Liver (tissue), 9 donors: ENCODE data around the gene CCDC15. TPM values are rescaled to one million over a fixed set of nuclear protein-coding genes. Genes with fewer than 3 reads are reported as not detected.

Experiments
- DNase-seq: peaks from one replicate; pipeline ENCODE4 v3.0.0-alpha.2; 2017; ENCODE audit warnings: low spot score
- H3K27ac ChIP-seq, 2 donors: one replicate each; pipeline ENCODE4 v1.7.0; 2013; ENCODE audit warnings: inconsistent platforms in 2 of 2, low read length in 2 of 2, control low read depth in 1 of 2, low read depth in 1 of 2, mild to moderate bottlenecking in 1 of 2
- H3K27me3 ChIP-seq, 4 donors: one replicate each; pipeline versions ENCODE4 v1.6.1 to v1.7.0; 2013; ENCODE audit warnings: low read length in 3 of 4, inconsistent platforms in 1 of 4, mild to moderate bottlenecking in 1 of 4, moderate library complexity in 1 of 4; ENCODE audit not compliant: control insufficient read depth in 4 of 4, insufficient read depth in 4 of 4
- H3K36me3 ChIP-seq, 4 donors: one replicate each; pipeline versions ENCODE4 v1.6.1 to v1.7.0; 2013; ENCODE audit warnings: low read length in 3 of 4, mild to moderate bottlenecking in 3 of 4, low read depth in 1 of 4, moderate library complexity in 1 of 4; ENCODE audit not compliant: control insufficient read depth in 4 of 4, insufficient read depth in 3 of 4
- H3K4me1 ChIP-seq, 4 donors: one replicate each; pipeline versions ENCODE4 v1.6.1 to v1.7.0; 2013; ENCODE audit warnings: low read length in 3 of 4, mild to moderate bottlenecking in 3 of 4, moderate library complexity in 1 of 4; ENCODE audit not compliant: control insufficient read depth in 4 of 4, insufficient read depth in 4 of 4
- H3K4me3 ChIP-seq, 3 donors: one replicate each; pipeline versions ENCODE4 v1.6.1 to v1.7.0; 2013; ENCODE audit warnings: low read length in 3 of 3, control low read depth in 1 of 3, low read depth in 1 of 3, mild to moderate bottlenecking in 1 of 3
- H3K9ac ChIP-seq, 2 donors: one replicate each; pipeline ENCODE4 v1.7.0; 2013; ENCODE audit warnings: low read length in 2 of 2, mild to moderate bottlenecking in 2 of 2, moderate library complexity in 2 of 2, control low read depth in 1 of 2, low read depth in 1 of 2
- H3K9me3 ChIP-seq, 4 donors: one replicate each; pipeline versions ENCODE4 v1.6.1 to v1.7.0; 2013; ENCODE audit warnings: low read length in 3 of 4; ENCODE audit not compliant: control insufficient read depth in 4 of 4
- EGR1 ChIP-seq, 2 donors: IDR thresholded peaks; 2 replicates each; pipeline ENCODE4 v1.6.1; 2016 to 2018; ENCODE audit warnings: antibody characterized with exemption in 2 of 2, low read depth in 2 of 2
- FOXA1 ChIP-seq: IDR thresholded peaks from 2 replicates; pipeline ENCODE4 v1.6.1; 2016; ENCODE audit warnings: antibody characterized with exemption
- FOXA2 ChIP-seq: IDR thresholded peaks from 2 replicates; pipeline ENCODE4 v1.6.1; 2016; ENCODE audit warnings: antibody characterized with exemption
- GABPA ChIP-seq, 2 donors: IDR thresholded peaks in 1 of 2; conservative IDR thresholded peaks in 1 of 2; 2 replicates each; pipeline ENCODE4 v1.6.1; 2016; ENCODE audit warnings: antibody characterized with exemption in 2 of 2, mild to moderate bottlenecking in 1 of 2, moderate library complexity in 1 of 2
- HNF4A ChIP-seq, 2 donors: conservative IDR thresholded peaks; 2 replicates each; pipeline ENCODE4 v1.6.1; 2016; ENCODE audit warnings: antibody characterized with exemption in 2 of 2, mild to moderate bottlenecking in 2 of 2
- HNF4G ChIP-seq: IDR thresholded peaks from 2 replicates; pipeline ENCODE4 v1.6.1; 2016; ENCODE audit warnings: antibody characterized with exemption
- JUND ChIP-seq, 2 donors: IDR thresholded peaks; 2 replicates each; pipeline ENCODE4 v1.6.1; 2016; ENCODE audit warnings: antibody characterized with exemption in 2 of 2
- NR2F2 ChIP-seq: IDR thresholded peaks from 2 replicates; pipeline ENCODE4 v1.6.1; 2016; ENCODE audit warnings: antibody characterized with exemption
- RAD21 ChIP-seq, 2 donors: IDR thresholded peaks; 2 replicates each; pipeline ENCODE4 v1.6.1; 2016; ENCODE audit warnings: antibody characterized with exemption in 2 of 2, mild to moderate bottlenecking in 2 of 2
- RXRA ChIP-seq, 2 donors: IDR thresholded peaks; 2 replicates each; pipeline ENCODE4 v1.6.1; 2017 to 2018; ENCODE audit warnings: antibody characterized with exemption in 2 of 2, mild to moderate bottlenecking in 1 of 2
- SP1 ChIP-seq: IDR thresholded peaks from 2 replicates; pipeline ENCODE4 v1.6.1; 2018; ENCODE audit warnings: antibody characterized with exemption, mild to moderate bottlenecking
- TAF1 ChIP-seq: conservative IDR thresholded peaks from 2 replicates; pipeline ENCODE4 v1.6.1; 2016; ENCODE audit warnings: antibody characterized with exemption, mild to moderate bottlenecking
- YY1 ChIP-seq: IDR thresholded peaks from 2 replicates; pipeline ENCODE4 v1.6.1; 2016; ENCODE audit warnings: antibody characterized with exemption, mild to moderate bottlenecking
- WGBS: extraction: QIAGEN DNeasy Blood & Tissue Kit; methylation state at CpG from one replicate; pipeline ENCODE4 v1.1.7; 2013; 5-methylcytosine and 5-hydroxymethylcytosine counted together
- polyA plus RNA-seq, 2 donors: library from polyadenylated mRNA; stranded (reverse) in 1 of 2; unstranded in 1 of 2; fragments of 200-250 nt in 1 of 2; fragments of >200 nt in 1 of 2; fragmentation: Nextera tagmentation in 1 of 2; extraction: Ambion mirVana in 1 of 2; gene quantifications; one replicate each; pipeline versions ENCODE4 v1.2.1 to v1.2.3, GENCODE V29; 2013 to 2015
- total RNA-seq, 2 donors: library from RNA; depleted of rRNA; stranded (reverse); fragments of >200 nt; gene quantifications; one replicate each; pipeline ENCODE4 v1.2.3, GENCODE V29; 2014
- TF ChIP-seq, protein P1 (sequence below): IDR thresholded peaks from 2 replicates; pipeline ENCODE4 v1.6.1; 2016; ENCODE audit warnings: antibody characterized with exemption
- TF ChIP-seq, protein P2 (sequence below): fragments of 150-350 bp; IDR thresholded peaks from 2 replicates; pipeline ENCODE4 v1.5.1; 2017; ENCODE audit warnings: improper control_type of control experiment, low read depth, low read length; ENCODE audit not compliant: missing input control
- TF ChIP-seq, protein P3 (sequence below): IDR thresholded peaks from 2 replicates; pipeline ENCODE4 v1.6.1; 2016; ENCODE audit warnings: antibody characterized with exemption
- TF ChIP-seq, protein P4 (sequence below): IDR thresholded peaks from 2 replicates; pipeline ENCODE4 v1.6.1; 2016; ENCODE audit warnings: antibody characterized with exemption, mild to moderate bottlenecking
- TF ChIP-seq, protein P5 (sequence below): IDR thresholded peaks from 2 replicates; pipeline ENCODE4 v1.6.1; 2016; ENCODE audit warnings: antibody characterized with exemption
- donor health status: healthy.
- donor health status: healthy.
- donor health status: healthy.
- donor health status: healthy.
- donor health status: healthy.

Gene CCDC15
- total and polyA plus RNA-seq, 4 donors: 0.35 to 3.5 (median 0.88) TPM

DNA sequence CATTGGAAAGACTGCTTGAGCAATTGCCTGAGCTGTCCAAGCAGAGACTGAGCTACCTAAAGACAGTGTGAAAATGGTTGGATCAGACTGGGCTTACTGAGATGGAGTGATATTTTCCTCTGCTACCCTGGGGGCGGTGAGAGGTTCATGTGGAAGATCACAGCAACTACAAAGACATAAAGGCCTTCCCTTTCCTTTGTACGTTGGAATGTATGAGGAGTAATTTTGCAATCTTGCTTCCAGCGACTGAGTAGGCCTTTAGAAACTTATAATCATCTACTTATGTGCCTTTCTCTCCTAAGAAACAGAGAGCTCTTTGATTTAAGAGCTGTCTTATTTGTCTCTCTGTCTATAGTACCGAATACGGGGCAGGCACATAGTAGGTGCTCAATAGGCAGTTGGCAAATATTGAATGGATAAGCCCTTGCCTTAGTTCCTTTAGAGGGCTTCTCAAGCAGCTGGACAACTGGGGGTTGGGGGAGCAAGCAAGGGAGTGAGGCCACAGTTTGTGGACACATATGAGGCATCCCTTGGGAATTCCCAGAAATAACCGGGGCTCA lies 15.7 kb upstream of the CCDC15 start:
- no peak overlapping the region for H3K9ac ChIP-seq
- H3K27me3 ChIP-seq: no peaks in the 10 kb centered on the region
- H3K36me3 ChIP-seq: no peaks in the 10 kb centered on the region
- H3K9me3 ChIP-seq: no peaks in the 10 kb centered on the region
- H3K4me1 ChIP-seq: peaks cover 5 to 26% (median 13%) of the 10 kb centered on the region in 4 donors
- no peak for DNase-seq
- no peak overlapping the region for H3K4me3 ChIP-seq
- no peak for TF ChIP-seq FOXA2
- TF ChIP-seq, protein P1, sequence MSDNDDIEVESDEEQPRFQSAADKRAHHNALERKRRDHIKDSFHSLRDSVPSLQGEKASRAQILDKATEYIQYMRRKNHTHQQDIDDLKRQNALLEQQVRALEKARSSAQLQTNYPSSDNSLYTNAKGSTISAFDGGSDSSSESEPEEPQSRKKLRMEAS: no peak
- no peak for TF ChIP-seq RAD21 (IDR thresholded peaks at IDR 0.05)
- TF ChIP-seq, protein P2, sequence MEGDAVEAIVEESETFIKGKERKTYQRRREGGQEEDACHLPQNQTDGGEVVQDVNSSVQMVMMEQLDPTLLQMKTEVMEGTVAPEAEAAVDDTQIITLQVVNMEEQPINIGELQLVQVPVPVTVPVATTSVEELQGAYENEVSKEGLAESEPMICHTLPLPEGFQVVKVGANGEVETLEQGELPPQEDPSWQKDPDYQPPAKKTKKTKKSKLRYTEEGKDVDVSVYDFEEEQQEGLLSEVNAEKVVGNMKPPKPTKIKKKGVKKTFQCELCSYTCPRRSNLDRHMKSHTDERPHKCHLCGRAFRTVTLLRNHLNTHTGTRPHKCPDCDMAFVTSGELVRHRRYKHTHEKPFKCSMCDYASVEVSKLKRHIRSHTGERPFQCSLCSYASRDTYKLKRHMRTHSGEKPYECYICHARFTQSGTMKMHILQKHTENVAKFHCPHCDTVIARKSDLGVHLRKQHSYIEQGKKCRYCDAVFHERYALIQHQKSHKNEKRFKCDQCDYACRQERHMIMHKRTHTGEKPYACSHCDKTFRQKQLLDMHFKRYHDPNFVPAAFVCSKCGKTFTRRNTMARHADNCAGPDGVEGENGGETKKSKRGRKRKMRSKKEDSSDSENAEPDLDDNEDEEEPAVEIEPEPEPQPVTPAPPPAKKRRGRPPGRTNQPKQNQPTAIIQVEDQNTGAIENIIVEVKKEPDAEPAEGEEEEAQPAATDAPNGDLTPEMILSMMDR: no peak
- TF ChIP-seq GABPA (IDR thresholded peaks at IDR 0.05 in 1 of 2, conservative IDR thresholded peaks at IDR 0.05 in 1 of 2): no peak
- TF ChIP-seq, protein P3, sequence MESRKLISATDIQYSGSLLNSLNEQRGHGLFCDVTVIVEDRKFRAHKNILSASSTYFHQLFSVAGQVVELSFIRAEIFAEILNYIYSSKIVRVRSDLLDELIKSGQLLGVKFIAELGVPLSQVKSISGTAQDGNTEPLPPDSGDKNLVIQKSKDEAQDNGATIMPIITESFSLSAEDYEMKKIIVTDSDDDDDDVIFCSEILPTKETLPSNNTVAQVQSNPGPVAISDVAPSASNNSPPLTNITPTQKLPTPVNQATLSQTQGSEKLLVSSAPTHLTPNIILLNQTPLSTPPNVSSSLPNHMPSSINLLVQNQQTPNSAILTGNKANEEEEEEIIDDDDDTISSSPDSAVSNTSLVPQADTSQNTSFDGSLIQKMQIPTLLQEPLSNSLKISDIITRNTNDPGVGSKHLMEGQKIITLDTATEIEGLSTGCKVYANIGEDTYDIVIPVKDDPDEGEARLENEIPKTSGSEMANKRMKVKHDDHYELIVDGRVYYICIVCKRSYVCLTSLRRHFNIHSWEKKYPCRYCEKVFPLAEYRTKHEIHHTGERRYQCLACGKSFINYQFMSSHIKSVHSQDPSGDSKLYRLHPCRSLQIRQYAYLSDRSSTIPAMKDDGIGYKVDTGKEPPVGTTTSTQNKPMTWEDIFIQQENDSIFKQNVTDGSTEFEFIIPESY: no peak
- TF ChIP-seq YY1: no peak
- no peak for TF ChIP-seq HNF4G
- no peak for TF ChIP-seq EGR1 (IDR thresholded peaks at IDR 0.05; ENCODE audit: low read depth in 2 of 2)
- no peak for TF ChIP-seq NR2F2
- no peak for TF ChIP-seq HNF4A (conservative IDR thresholded peaks at IDR 0.05)
- TF ChIP-seq JUND (IDR thresholded peaks at IDR 0.05): no peak
- TF ChIP-seq, protein P4, sequence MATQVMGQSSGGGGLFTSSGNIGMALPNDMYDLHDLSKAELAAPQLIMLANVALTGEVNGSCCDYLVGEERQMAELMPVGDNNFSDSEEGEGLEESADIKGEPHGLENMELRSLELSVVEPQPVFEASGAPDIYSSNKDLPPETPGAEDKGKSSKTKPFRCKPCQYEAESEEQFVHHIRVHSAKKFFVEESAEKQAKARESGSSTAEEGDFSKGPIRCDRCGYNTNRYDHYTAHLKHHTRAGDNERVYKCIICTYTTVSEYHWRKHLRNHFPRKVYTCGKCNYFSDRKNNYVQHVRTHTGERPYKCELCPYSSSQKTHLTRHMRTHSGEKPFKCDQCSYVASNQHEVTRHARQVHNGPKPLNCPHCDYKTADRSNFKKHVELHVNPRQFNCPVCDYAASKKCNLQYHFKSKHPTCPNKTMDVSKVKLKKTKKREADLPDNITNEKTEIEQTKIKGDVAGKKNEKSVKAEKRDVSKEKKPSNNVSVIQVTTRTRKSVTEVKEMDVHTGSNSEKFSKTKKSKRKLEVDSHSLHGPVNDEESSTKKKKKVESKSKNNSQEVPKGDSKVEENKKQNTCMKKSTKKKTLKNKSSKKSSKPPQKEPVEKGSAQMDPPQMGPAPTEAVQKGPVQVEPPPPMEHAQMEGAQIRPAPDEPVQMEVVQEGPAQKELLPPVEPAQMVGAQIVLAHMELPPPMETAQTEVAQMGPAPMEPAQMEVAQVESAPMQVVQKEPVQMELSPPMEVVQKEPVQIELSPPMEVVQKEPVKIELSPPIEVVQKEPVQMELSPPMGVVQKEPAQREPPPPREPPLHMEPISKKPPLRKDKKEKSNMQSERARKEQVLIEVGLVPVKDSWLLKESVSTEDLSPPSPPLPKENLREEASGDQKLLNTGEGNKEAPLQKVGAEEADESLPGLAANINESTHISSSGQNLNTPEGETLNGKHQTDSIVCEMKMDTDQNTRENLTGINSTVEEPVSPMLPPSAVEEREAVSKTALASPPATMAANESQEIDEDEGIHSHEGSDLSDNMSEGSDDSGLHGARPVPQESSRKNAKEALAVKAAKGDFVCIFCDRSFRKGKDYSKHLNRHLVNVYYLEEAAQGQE: no peak
- TF ChIP-seq SP1: no peak
- no peak for TF ChIP-seq RXRA (IDR thresholded peaks at IDR 0.05)
- no peak for TF ChIP-seq FOXA1
- TF ChIP-seq, protein P5, sequence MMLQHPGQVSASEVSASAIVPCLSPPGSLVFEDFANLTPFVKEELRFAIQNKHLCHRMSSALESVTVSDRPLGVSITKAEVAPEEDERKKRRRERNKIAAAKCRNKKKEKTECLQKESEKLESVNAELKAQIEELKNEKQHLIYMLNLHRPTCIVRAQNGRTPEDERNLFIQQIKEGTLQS: no peak
- no peak for TF ChIP-seq TAF1
- WGBS: 88% methylated on average over 6 of the region's 6 CpGs
- no peak overlapping the region for H3K27ac ChIP-seq
